SIG-M5 (cell line): Measurements from ENCODE around the gene MT1H.

Experiments used
- DNase-seq: peaks from one replicate; lab custom pipeline; 2025; lab: John Stamatoyannopoulos, UW

MT1H gene

DNA sequence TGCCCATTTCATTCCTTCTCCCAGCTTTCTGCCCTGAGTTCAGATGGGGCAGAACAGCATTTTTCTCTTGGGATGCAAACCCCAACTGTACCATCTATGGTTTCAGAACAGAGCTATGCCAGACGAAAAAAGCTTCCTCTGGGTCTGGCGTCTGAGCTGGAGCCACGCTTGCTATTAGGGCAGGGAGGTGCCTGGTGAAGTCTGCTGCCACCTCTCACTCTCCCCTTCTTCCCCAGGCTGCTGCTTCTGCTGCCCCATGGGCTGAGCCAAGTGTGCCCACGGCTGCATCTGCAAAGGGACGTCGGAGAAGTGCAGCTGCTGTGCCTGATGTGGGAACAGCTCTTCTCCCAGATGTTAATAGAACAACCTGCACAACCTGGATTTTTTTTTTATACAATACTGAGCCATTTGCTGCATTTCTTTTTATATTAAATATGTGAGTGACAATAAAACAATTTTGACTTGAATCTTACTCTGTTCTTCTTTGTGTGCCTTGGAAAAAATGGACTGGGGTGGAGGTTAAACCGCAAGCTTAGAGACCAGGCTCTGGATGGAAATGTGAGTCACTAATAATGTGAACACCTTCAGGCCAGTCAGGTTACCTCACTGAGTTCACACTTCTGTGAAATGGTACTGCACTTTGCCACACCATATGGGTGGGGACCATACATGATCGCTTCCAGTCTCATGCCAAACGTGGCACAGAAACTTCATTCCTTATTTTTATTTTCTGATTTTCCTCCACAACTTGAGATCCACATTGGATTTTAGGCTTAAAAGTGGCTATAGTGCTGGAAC lies 32.8 kb upstream of the MT1H start:
- no peak for DNase-seq

DNA sequence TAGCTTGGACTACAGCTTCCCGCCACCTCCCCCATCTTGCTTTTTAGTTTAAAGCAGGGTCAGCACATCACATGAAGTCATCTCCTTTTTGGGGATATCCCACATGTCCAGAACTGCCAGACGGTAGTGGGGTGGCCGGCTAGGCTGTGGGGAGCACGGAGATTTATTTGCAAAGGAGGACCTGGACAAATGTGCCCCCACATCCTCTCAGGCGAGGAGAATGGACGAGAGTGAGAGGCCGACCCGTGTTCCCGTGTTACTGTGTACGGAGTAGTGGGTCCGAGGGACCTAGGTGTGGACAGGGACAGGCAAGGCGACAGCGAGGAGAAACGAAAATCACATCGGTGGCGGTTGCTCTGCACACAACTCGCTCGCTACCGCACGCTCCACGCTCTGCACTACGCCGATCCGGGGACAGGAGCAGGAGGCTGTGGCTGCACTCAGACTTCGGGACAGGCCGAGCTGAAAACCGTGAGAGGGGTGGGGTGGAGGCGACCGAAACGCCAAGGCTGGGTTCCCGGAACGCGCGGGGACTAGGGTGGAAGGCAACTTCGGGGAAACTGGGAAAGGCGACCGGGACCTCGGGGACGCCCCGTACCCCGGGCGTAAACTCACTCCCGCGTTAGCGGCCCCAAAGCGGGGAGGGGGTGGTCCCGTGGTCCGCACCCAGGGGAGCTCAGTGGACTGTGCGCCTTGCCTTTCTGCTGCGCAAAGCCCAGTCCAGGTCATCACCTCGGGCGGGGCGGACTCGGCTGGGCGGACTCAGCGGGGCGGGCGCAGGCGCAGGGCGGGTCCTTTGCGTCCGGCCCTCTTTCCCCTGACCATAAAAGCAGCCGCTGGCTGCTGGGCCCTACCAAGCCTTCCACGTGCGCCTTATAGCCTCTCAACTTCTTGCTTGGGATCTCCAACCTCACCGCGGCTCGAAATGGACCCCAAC lies 31.5 kb upstream of the MT1H start, which contains the start of gene MT1A:
TSS of gene MT1A (plus strand) at position 853 of the 937 bp plus-strand sequence. CDS start at position 926, 73 bp downstream.
- DNase-seq, result no peak

DNA sequence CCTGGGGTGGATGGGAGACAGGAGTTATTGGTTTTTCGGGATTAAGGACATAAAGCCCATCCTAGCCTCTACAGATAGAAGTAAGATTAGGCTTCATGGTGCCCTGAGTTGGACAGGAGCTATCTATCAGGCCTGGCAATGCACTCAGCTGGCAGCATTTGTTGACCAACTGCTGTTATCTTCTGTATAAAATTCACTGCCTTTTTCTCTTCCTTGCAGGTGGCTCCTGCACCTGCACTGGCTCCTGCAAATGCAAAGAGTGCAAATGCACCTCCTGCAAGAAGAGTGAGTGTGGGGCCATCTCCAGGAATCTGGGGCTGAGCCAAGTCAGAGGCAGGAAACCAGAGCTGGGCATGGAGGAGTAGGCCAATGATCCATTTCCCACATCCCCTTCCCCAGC lies 30.6 kb upstream of the MT1H start:
- no peak for DNase-seq

DNA sequence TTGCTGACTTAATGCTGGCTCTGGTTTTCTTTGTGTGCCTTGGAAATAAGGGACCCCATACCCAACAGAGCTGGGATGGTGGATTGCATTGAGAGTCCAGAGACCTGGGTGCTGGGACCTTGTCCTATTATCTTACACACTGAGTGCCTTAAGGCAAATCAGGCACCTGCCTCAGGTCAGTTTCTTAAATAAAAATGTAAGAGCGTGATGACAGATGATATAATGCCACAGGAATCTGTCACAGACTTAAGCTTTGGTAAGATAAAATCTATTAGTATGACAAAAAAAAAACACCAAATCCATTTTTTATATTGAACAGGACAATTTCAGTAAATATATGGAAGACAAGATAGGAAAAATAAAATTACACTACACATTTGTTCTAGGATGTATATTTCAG lies 29.5 kb upstream of the MT1H start:
- no peak for DNase-seq

DNA sequence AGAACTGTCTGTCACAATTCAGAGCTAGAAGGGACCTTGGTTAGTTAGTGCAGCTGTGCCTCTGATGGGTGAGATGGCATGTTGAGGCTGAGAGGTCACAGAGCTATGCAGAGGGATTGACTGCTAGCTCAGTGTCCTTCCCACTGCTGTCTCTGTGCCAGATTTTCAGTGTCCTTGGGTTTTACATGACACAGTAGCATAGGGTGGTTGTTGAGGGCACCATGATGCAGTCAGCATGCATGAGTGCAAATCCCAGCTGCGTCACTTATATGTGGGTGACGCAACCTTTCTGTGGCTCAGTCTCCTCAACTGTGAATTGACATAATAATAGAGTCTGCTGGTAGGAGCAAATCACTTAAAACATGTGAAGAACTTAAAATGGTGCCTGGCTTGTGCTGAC lies 28.4 kb upstream of the MT1H start:
- no peak for DNase-seq

DNA sequence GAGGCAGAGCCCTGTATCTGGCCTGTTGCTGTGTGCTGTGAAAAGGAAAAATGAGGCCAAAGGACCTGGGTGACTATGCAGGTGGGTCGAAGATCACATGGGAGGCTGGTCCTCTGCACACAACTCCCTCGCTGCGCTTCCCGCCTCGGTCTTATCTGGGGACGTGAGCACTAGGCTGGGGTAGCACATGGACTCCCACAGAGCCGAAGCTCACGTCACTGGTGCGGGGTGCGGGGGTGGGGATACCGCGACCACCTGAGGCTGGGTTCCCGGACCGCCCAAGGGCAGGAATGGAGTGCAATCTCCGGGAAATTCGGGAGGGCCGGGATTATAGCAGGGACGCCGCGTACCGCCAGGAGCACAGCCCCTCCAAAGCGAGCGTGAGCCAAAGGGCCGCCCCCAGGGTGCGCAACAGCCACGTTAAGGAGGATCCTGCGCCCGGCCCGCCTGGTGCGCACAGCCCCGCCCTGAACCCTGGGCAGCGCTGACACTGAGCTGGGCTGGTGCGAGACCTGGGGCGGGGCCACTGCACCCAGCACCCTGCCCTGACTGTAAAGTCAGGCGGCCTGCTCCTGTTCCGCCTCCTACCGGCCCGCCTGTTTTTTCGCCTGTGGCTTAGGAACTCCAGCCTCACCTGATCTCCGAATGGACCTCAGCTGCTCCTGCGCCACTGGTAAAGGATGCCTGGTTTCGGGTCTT lies 26.4 kb upstream of the MT1H start:
- DNase-seq, result no peak

DNA sequence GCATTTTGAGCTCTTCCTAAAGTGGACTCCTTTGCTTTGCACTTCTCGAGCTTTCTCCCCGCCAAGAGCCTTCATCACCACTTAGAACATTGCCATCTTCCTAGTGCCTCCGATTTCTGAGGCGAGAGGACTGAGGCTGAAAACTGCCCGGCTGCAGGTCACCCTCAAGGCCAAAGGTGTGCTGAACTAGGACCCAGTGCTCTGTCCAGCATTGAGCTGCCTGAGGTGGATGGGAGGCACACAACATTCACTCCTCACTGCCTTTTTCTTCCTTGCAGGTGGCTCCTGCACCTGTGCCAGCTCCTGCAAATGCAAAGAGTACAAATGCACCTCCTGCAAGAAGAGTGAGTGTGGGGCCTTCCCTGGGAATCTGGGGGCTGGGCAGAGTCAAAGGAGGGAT lies 25.8 kb upstream of the MT1H start:
- no peak for DNase-seq

DNA sequence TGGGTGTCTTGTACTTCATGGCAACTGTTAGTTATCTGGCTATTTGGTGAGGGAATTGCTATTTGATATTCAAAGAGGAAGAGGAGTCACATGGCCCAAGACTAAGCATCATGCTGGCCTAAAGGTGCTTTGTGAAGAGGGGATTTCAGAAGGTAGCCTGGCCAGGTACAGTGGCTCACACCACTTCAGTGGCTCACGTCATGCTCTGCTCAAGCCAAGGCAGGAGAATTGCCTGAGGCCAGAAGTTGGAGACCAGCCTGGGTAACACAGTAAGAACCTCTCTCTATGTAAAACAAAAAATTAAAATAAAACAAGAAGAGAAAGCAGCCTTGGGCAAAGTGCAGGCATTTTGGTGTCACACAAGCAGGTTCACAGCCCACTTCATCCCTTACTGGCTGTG lies 24.3 kb upstream of the MT1H start:
- no peak for DNase-seq

DNA sequence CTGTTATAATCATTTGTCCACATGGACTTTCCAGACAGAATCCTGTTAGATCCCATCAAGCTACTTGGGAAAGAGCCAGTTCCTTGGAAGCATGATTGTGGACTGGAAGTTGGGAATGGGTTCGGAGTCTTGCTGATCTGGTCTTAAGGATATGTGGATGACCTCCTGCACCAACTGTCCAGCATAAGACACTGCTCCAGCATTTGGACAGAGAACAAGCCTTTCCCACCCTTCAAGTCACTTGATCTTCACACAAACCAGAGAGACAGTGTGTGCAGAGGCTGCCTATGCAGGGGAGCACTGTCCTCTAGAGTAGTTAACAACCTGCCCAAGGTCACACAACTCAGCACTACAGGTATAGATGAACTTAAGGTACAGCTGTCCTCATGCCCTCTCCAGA lies 23.8 kb upstream of the MT1H start:
- DNase-seq, result no peak

DNA sequence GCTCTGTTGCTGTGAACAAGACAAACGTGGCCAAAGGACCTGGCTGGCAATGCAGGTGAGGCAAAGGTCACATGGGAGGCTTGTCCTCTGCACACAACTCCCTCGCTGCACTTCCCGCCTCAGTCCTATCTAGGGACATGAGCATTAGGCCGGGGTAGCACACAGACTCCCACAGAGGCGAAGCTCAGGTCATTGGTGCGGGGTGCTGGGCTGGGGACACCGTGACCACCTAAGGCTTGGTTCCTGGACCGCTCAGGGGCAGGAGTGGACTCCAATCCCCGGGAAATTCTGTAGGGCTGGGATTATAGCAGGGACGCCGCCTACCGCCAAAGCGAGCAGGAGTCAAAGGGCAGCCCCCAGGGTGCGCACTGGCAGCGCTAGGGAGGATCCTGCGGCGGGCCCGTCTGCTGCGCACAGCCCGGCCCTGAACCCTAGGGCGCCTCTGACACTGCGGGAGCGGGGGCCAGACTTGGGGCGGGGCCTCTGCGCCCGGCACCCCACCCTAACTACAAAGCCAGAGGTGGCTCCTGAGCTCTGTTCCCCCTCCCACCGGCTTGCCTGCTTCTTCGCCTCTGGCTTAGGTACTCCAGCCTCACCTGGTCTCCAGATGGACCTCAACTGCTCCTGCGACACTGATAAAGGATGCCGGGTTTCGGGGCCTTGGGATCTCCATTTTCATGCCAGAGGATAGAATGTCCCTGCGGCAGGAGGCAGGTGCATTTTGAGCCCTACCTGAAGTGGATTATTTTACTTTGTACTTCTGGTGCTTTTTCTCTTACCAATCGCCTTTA lies 21.8 kb upstream of the MT1H start:
- no peak for DNase-seq

DNA sequence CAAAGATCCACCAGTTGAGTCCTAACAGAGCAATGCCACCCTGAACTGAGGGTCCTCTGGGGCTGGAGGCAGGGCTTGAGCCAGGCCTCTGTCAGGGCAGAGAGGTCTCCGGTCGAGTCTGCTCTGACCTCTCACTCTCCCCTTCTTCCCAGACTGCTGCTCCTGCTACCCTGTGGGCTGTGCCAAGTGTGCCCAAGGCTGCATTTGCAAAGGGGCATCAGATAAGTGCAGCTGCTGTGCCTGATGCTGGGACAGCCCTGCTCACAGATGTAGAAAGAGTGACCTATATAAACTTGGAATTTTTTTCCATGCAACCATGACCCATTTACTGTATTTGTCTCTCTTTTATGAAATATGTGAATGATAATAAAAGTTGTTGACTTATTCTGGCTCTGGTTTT lies 20.3 kb upstream of the MT1H start:
- no peak for DNase-seq

DNA sequence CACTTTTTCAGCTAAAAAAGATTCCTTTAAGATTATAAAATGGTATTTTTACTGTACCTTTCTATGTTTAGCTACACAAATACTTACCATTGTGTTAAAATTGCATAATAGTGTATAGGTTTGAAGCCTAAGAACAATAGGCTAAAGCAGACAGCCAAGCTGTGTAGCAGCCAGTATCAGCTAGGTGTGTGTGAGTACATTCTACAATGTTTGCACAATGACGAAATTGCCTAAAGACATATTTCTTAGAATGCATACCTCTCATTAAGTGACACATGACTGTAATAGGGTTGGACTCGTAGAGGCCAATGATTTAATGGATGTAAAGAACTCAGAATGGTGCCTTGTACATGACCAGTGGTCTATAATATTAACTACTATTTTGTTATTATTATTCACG lies 19.8 kb upstream of the MT1H start:
- no peak for DNase-seq

DNA sequence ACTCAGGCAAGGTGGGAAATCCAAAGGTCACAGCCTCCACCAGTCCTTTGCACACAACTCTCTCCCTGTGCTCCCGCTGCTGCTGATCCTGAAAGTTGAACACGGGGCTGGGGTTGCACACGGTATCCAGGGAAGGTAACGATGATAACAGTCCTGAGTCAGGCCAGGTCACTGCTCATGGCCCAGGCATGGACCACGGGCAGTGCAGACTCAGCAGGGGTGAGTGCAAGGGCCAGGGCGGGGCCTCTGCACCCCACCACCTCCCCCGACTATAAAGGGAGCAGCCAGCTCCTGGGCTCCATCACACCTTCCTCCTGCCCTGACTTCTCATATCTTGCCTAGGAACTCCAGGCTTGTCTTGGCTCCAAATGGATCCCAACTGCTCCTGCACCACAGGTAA lies 18.0 kb upstream of the MT1H start, which contains the start of gene MT1B:
TSS of gene MT1B (plus strand) at position 301 of the 400 bp plus-strand sequence. CDS start at position 369, 68 bp downstream.
- DNase-seq, result no peak

DNA sequence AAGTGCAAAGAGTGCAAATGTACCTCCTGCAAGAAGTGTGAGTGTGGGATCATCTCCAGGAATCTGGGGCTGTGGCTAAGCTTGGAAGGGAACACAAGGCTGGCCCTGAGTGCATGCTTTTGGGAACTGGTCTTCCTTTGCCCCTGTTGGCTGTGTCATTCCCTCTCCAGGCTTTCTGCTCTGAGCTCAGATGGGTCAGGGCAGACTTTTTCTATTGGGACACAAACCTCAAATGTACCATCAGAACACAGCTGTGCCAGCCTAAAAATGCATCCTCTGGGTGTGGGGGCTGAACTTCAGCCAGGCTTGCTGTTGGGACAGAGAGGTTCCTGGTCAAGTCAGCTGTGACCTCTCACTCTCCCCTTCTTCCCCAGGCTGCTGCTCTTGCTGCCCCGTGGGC lies 17.0 kb upstream of the MT1H start:
- DNase-seq, result no peak

DNA sequence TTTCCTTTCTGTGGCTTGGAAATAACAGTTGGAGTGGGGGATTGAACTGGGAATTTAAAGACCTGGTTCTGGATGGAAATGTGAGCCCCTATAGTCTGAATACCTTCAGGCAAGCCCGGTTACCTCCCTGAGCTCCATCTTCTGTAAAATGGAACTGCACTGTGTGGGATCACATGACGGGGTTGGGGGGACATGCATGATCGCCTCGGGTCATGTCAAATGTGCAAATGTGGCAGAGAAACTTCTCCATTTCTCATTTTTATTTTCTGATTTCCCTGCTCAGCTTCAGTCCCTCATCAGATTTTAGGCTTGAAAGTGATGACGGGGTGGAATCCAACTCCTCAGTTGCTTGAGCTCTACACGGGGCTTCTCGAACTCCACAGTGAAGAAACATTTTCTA lies 16.4 kb upstream of the MT1H start:
- no peak for DNase-seq

DNA sequence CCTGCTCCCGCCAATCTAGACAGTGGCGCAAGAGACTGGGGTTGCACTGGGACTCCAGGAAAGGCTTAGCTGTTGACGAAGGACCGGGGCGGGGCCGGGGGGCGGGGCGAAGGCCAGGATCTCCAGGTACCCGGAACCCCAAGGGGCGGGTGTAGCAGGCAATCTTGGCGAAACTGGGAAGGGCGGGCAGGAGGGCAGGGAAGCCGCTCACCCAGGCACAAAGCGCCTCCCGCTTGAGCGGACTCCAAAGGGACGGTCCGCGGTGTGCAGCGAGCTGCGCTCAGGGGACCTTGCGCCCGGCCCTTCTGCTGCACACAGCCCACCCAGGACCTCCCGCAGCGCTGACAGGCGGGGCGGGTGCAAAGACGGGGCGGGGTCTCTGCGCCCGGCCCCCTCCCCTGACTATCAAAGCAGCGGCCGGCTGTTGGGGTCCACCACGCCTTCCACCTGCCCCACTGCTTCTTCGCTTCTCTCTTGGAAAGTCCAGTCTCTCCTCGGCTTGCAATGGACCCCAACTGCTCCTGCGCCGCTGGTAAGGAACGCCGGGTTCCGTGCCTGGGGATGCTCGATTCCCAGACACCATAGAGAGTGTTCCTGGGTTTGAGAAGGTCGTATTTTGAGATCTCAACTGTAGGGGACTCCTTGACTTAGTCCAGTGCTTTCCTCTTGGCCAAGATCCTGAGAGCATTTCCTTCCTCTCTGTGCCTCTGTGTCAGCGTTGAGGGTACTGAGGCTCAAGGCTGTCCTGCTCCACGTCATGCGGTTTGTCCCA lies 11.9 kb upstream of the MT1H start, which contains the start of gene MT1F:
TSS of gene MT1F (plus strand) at position 405 of the 772 bp plus-strand sequence. CDS start at position 505, 100 bp downstream.
- peak; percentile 26 for DNase-seq

DNA sequence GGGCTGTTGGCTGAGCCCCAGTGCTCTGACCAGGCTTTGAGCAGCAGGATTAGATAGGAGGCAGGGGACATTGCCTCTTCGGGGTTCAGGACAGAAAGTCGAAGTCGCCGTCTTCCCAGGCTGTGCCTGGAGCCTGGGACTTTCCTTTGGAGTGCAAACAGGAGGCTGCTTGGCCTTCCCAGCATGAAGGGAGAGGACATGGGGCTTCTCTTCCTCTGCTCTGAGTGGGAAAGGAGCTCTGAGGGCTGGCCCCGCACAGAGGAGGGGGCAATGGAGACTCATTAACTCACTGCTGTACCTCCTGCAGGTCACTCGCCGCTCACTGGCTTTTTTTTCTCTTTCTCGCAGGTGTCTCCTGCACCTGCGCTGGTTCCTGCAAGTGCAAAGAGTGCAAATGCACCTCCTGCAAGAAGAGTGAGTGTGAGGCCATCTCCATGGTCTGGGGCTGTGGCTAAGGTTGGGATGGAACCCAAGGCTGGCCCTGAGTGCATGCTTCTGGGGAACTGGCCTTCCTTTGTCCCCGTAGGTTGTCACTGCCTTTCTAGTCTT lies 11.2 kb upstream of the MT1H start:
- DNase-seq, result no peak

DNA sequence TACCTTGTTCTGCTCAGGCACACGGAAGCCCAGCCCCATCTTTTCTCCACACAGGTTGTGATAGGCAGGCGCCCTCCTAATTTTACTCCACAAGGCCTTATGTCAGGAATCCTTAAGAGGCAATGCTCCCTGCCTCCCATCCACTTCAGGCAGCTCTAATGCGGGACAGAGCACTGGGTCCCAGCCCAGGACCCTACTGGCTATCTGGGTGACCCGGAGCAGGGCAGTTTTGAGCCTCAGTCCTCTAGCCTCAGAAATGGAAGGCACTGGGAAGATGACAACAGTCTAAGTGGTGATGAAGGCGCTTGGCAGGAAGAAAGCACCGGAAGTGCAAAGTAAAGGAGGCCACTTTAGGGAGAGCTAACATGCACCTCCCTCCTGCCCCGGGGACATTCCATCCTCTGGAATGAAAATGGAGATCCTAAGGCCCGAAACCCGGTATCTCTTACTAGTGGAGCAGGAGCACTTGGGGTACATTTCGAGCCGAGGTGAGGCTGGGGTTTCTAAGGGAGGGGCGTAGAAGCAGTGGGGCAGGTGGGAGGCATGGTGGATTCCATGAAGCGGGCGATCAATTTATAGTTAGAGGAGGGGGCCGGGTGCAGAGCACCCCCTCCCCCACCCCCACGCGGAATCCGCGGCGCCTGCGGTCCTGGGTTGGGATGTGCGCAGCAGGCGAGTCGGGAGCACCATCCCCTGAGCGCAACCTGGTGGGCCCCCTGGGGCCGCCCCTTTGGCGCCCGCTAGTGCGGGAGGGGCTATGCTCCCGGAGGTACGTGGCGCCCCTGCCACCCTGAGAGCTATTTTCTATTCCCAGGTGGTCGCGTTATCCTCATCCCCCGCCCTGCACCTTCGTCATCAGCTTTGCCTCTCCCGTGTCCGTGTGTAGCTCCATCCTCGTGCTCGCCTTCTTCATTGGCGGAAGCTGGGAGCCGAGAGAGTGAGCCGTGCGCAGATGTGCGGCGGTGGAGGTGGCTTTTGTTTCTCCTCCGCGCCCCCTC lies 7.0 kb upstream of the MT1H start:
- DNase-seq, result no peak

DNA sequence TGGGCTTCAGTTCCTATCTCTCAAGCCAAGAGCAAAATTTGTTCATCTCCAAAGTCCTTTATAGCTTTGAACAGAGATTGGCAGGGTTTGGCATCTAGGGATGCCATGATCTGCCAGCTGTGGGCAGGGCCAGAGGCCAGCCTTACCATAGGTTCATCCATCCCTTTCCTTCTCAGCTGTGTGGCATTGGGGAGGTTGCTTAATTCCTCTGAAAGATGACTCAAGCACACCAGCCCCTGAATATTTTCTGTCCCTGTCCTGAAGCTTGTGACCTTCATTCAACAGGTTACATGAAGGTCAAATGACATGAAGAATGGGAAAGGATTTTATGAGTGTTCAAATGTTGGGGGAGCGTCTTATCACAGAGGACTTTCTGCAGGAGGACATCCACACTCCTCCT lies 5.1 kb upstream of the MT1H start:
- DNase-seq, result no peak
